Measurements from ENCODE around the gene GRPEL2. TPM values are rescaled to one million over a fixed set of nuclear protein-coding genes. Genes with fewer than 3 reads are reported as not detected.

GRPEL2 gene
- total RNA-seq, 1 experiment from 2014 or later: 47.3 TPM

DNA sequence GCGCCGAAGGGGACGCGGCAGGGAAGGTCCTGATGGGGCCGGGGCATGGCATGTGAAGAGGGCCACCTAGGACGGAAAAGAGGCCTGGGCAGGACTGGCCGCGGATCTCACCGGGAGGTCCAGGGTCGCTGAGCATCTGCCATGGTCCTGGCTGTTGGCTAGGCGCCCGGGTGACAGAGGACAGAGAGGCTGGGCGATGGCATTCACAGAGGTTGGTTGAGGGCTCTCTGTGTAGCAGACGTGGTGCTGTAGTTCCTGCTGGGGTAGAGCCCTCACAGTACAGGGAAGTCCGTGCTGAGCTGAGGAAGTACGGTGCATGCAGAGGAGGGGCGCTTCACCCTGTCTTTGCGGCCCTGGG lies 13.0 kb downstream of the GRPEL2 start:
- no peak overlapping the region for H3K27ac ChIP-seq (ENCODE audit: insufficient read length, low read depth, low read length)
- H3K27me3 ChIP-seq (ENCODE audit: insufficient read depth, low read length): no peaks in the 10 kb centered on the region
- H4K20me1 ChIP-seq (ENCODE audit: control insufficient read depth, insufficient read depth, insufficient read length): no peaks in the 10 kb centered on the region
- H3K27me3 Mint-ChIP-seq (ENCODE audit: low read depth): peaks cover 4% of the 10 kb centered on the region; the same call in 1 of the 2 replicates
- no peak overlapping the region for H2AFZ ChIP-seq (ENCODE audit: low read length)
- no peaks in the 10 kb centered on the region for H3K79me2 ChIP-seq (ENCODE audit: insufficient read depth, low read length)
- no peaks in the 10 kb centered on the region for H3K9me3 ChIP-seq (ENCODE audit: control insufficient read depth, low read depth, low read length)
- peak overlapping the region; percentile 93 to 97 for H3K4me3 Mint-ChIP-seq
- DNase-seq: no peak
- no peak overlapping the region for H2BK15ac ChIP-seq (ENCODE audit: low read depth, low read length)
- H2BK120ac ChIP-seq (ENCODE audit: low read depth, low read length, poor library complexity, severe bottlenecking): no peak overlapping the region
- H3K4ac ChIP-seq (ENCODE audit: low read depth, low read length): no peak overlapping the region
- no peaks in the 10 kb centered on the region; the same call in 1 of the 2 replicates for H3K4me1 ChIP-seq (ENCODE audit: insufficient read depth, low read length)
- no peak overlapping the region for H3K23ac ChIP-seq (ENCODE audit: insufficient read length, low read depth, low read length)
- H3K36me3 Mint-ChIP-seq (ENCODE audit: insufficient read depth in 1 of 3, low read depth in 3 of 3): peaks cover 6 to 27% (median 14%) of the 10 kb centered on the region in 3 experiments; a peak in 6 of 7 replicates
- H4K8ac ChIP-seq (replicated peaks; ENCODE audit: insufficient read length, low read depth, low read length): no peak overlapping the region
- no peak overlapping the region for H2BK12ac ChIP-seq (ENCODE audit: insufficient read length, low read depth, low read length)
- H3K14ac ChIP-seq (ENCODE audit: insufficient read depth, low read length): no peak overlapping the region
- H3K23me2 ChIP-seq (ENCODE audit: insufficient read length, low read depth, low read length, poor library complexity, severe bottlenecking): peaks cover 4% of the 10 kb centered on the region
- H3K4me1 Mint-ChIP-seq: peaks cover 18% of the 10 kb centered on the region in 2 experiments
- no peak for TF ChIP-seq CTCF (conservative IDR thresholded peaks at IDR 0.05)
- no peak overlapping the region for H3K56ac ChIP-seq (ENCODE audit: insufficient read length, low read depth, low read length)
- H3K18ac ChIP-seq (ENCODE audit: insufficient read length, low read depth, low read length): no peak overlapping the region
- H3K9ac ChIP-seq (ENCODE audit: extremely low read depth, insufficient read length, low read length): peak overlapping the region; percentile 16
- no peak overlapping the region for H4K91ac ChIP-seq (ENCODE audit: insufficient read length, low read depth, low read length)
- no peak overlapping the region for H3T11ph ChIP-seq (ENCODE audit: low read length)
- peak overlapping the region; percentile 75 for H3K4me2 ChIP-seq (ENCODE audit: insufficient read depth, insufficient read length, low read length)
- no peak overlapping the region for H2BK5ac ChIP-seq (ENCODE audit: insufficient read length, low read length)
- no peaks in the 10 kb centered on the region for H3K9me3 Mint-ChIP-seq
- no peak overlapping the region for H4K5ac ChIP-seq (ENCODE audit: insufficient read length, low read depth, low read length)
- H2BK20ac ChIP-seq (ENCODE audit: low read depth, low read length, poor library complexity, severe bottlenecking): no peak overlapping the region
- H3K27ac Mint-ChIP-seq: peak overlapping the region in 1 of 3 experiments; percentile 70; a peak in 1 of 7 replicates
- WGBS (ENCODE audit: extremely low coverage, insufficient read length, low lambda C conversion rate): no CpG with 5 or more reads among the region's 18 CpGs
- H2AK5ac ChIP-seq (ENCODE audit: insufficient read length, low read length): no peak overlapping the region
- H3K79me1 ChIP-seq (ENCODE audit: insufficient read depth, low read depth, low read length, poor library complexity, severe bottlenecking): no peaks in the 10 kb centered on the region

All from H9 (cell line).